Adrenal gland (tissue), 12 donors: ENCODE data around the gene HDAC4. TPM values are rescaled to one million over a fixed set of nuclear protein-coding genes. Genes with fewer than 3 reads are reported as not detected.
A peak's percentile ranks its signal among the peaks of the same experiment; 100 is the strongest.

ENCODE experiments used
- DNase-seq, 7 donors: peaks; one replicate each; pipeline ENCODE4 v3.0.0-alpha.2; 2019 to 2020
- H3K27ac ChIP-seq, 5 donors: fragments of 200-600 bp; sonication (generic) in 4 of 5; 1 replicate in 3 of 5; 2 replicates in 2 of 5; pipeline versions ENCODE4 v1.5.1 to v1.8.0; 2016 to 2020; ENCODE audit warnings: mild to moderate bottlenecking in 1 of 5
- H3K27me3 ChIP-seq: fragments of 200-600 bp; 2 replicates; pipeline ENCODE4 v1.8.0; 2021
- H3K36me3 ChIP-seq, 2 donors: fragments of 200-600 bp; replicated peaks in 1 of 2; 1 replicate in 1 of 2; 2 replicates in 1 of 2; pipeline versions ENCODE4 v1.5.1 to v1.8.0; 2018 to 2022
- H3K4me1 ChIP-seq, 2 donors: fragments of 200-600 bp; replicated peaks in 1 of 2; 1 replicate in 1 of 2; 2 replicates in 1 of 2; pipeline versions ENCODE4 v1.5.1 to v1.8.0; 2018 to 2021
- H3K4me3 ChIP-seq, 4 donors: fragments of 200-600 bp; sonication (generic) in 3 of 4; one replicate each; pipeline ENCODE4 v1.5.1; 2016 to 2018
- H3K9me3 ChIP-seq, 3 donors: fragments of 200-600 bp; sonication (generic) in 1 of 3; replicated peaks in 1 of 3; 1 replicate in 2 of 3; 2 replicates in 1 of 3; pipeline versions ENCODE4 v1.5.1 to v1.8.0; 2016 to 2021
- POLR2A ChIP-seq, 2 donors: fragments of 450-650 bp; IDR thresholded peaks; one replicate each; pipeline ENCODE4 v1.6.1; 2017; ENCODE audit warnings: antibody characterized with exemption in 2 of 2, mild to moderate bottlenecking in 2 of 2, moderate library complexity in 1 of 2
- WGBS, 4 donors: extraction: QIAGEN DNeasy Blood & Tissue Kit in 2 of 4; methylation state at CpG; one replicate each; pipeline versions ENCODE4 v1.1.5 to v1.1.7; 2013 to 2017; 5-methylcytosine and 5-hydroxymethylcytosine counted together
- intact Hi-C, 2 donors: fragments of 100-400 bp; cut with DNase I; formaldehyde crosslinking; loops; one replicate each; pipeline versions ENCODE4 v1.14.1 to v1.15.0; 2022 to 2023
- polyA plus RNA-seq, 3 donors: library from polyadenylated mRNA; stranded (reverse); fragments of 200-250 nt in 2 of 3; fragments of 350-450 nt in 1 of 3; fragmentation: Illumina TruSeq in 1 of 3; extraction: RNeasy Lipid Tissue Mini Kit (QIAGEN cat#74804) in 1 of 3; gene quantifications; one replicate each; pipeline ENCODE4 v1.2.3, GENCODE V29; 2013 to 2014
- total RNA-seq, 9 donors: library from RNA; depleted of rRNA in 4 of 9; stranded (reverse); fragments of >200 nt in 4 of 9; fragments of 120-200 nt in 1 of 9; fragmentation: NEBNext Ultra II Directional in 1 of 9; extraction: Animal tissue kit (Norgen Biotek cat#: 25700) in 1 of 9; gene quantifications; one replicate each; pipeline versions ENCODE4 v1.1.0 to v1.2.4, GENCODE V29; 2013 to 2023
- TF ChIP-seq, protein P1 (sequence below), 6 experiments: fragments of 450-650 bp in 4 of 6; fragments of 200-600 bp in 2 of 6; sonication (generic) in 1 of 6; IDR thresholded peaks; 1 replicate in 5 of 6; 2 replicates in 1 of 6; pipeline versions ENCODE4 v1.5.1 to v1.8.0; 2016 to 2021; ENCODE audit warnings: antibody characterized with exemption in 6 of 6, mild to moderate bottlenecking in 2 of 6, moderate library complexity in 1 of 6
- donor health status: healthy with polysubstance abuse.
- donor health status: Bipolar disorder and iron deficiency.
- donor health status: DM: yes; HTN: yes; CAD: no.
- donor health status: DM: no; HTN: no; CAD: no.
- donor health status: DM: no; HTN: no; CAD: no.
- donor health status: DM: yes; HTN: yes; CAD: no.

Gene HDAC4
- total and polyA plus RNA-seq, 12 donors = 8.3 to 88.9 (median 28.7) TPM

DNA sequence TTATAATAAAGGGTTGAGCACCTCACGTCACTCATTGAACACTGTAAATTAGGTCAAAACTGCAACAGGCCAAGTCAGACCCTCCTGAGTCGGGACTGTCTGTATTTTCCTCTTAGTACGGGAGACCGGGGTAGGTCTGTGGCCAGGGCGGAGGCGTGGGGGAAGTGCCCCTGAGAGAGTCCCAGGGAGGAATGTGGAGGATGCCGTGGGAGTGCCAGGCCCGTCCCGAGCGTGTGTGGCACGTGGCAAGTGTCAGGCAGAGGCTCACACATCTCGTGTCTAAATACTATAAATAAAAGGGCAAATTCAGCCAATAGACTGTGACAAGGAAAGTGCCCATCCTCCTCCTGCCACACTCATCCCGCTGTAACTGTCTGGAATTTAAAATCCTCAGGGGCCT lies 6.3 kb upstream of the HDAC4 start:
- H3K4me3 ChIP-seq = no peak overlapping the region
- intact Hi-C loops = loop anchor here in 1 of 2 donors (10.0 kb wide), 1 partner anchor 478 kb away; no protein-coding TSS in a partner anchor
- no peaks in the 10 kb centered on the region for H3K36me3 ChIP-seq
- 80 to 87% (median 83%) methylated on average over 2 to 13 of the region's 13 CpGs for WGBS, 4 donors
- no peak for TF ChIP-seq POLR2A (IDR thresholded peaks at IDR 0.05)
- TF ChIP-seq, protein P1, sequence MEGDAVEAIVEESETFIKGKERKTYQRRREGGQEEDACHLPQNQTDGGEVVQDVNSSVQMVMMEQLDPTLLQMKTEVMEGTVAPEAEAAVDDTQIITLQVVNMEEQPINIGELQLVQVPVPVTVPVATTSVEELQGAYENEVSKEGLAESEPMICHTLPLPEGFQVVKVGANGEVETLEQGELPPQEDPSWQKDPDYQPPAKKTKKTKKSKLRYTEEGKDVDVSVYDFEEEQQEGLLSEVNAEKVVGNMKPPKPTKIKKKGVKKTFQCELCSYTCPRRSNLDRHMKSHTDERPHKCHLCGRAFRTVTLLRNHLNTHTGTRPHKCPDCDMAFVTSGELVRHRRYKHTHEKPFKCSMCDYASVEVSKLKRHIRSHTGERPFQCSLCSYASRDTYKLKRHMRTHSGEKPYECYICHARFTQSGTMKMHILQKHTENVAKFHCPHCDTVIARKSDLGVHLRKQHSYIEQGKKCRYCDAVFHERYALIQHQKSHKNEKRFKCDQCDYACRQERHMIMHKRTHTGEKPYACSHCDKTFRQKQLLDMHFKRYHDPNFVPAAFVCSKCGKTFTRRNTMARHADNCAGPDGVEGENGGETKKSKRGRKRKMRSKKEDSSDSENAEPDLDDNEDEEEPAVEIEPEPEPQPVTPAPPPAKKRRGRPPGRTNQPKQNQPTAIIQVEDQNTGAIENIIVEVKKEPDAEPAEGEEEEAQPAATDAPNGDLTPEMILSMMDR (IDR thresholded peaks at IDR 0.05) = no peak
- H3K9me3 ChIP-seq = no peaks in the 10 kb centered on the region
- peak in 1 of 7 donors; percentile 46 for DNase-seq
- H3K27ac ChIP-seq = no peak overlapping the region
- H3K27me3 ChIP-seq = no peaks in the 10 kb centered on the region
- H3K4me1 ChIP-seq = peaks cover 4 to 6% of the 10 kb centered on the region in 2 donors

DNA sequence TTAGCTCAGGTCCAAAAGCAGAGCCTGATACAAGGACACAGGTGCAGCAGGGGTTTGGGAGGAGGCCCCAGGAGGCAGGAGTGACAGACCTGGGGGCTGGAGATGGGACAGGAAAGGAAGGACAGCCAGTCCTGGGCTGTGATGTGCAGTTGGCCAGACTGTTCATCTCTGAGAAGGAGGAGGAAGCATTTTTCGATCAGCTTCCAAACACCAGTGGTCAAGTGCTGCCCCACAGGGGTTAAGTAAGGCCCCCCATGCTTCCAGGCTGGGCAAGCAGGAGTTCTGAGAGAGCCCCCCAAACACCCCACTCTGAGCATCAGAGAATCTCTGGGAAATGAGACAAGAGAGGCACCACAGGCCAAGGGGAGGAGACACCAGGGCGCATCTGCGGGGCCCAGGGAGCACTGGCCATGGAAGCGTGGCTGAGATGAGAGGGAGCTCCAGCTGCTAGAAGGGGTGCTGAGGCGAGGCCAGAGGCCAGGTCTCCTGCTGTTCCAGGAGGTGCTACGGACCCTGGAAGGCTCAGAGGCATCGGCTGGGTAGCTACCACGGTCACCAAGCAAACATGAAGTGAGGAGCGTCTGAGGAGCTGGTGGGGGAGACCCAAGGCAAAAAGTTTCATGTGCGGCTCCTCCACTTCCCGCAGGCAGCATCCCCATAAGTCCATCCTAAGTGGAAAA lies 5.6 kb upstream of the HDAC4 start:
- intact Hi-C loops = loop anchor here in 1 of 2 donors (10.0 kb wide), 1 partner anchor 478 kb away; no protein-coding TSS in a partner anchor
- Histone ChIP-seq H3K4me3 (no peak overlapping the region), H3K27me3 (no peaks in the 10 kb centered on the region), H3K9me3 (no peaks in the 10 kb centered on the region), H3K27ac (no peak overlapping the region), H3K4me1 (peaks cover 8% of the 10 kb centered on the region in 2 donors), H3K36me3 (no peaks in the 10 kb centered on the region)
- TF ChIP-seq POLR2A (IDR thresholded peaks at IDR 0.05) = no peak
- TF ChIP-seq, protein P1 (IDR thresholded peaks at IDR 0.05) = no peak
- DNase-seq = peak in 1 of 7 donors; percentile 38
- 87 to 93% (median 92%) methylated on average over 11 of the region's 11 CpGs for WGBS, 4 donors

DNA sequence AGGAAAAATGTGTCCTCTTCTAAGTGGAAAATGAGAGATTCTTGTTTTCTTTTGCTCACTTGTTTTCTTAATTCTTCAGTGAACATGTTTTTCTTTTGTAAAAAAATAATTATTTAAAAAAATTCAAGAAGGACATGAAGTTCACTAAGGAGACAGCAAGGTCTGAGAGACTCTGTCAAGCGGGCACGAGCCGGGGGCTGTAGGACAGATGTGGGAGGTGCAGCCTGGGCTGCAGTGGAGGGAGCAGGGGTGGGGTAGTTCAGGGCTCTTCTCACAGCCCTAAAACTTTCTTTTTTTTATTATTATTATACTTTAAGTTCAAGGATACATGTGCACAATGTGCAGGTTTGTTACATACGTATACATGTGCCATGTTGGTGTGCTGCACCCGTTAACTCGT lies 4.3 kb upstream of the HDAC4 start:
- Histone ChIP-seq H3K27ac (no peak overlapping the region), H3K27me3 (no peaks in the 10 kb centered on the region), H3K9me3 (no peaks in the 10 kb centered on the region), H3K36me3 (no peaks in the 10 kb centered on the region), H3K4me3 (no peak overlapping the region), H3K4me1 (peaks cover 8% of the 10 kb centered on the region in 2 donors)
- WGBS, 4 donors = 74 to 91% (median 88%) methylated on average over 6 of the region's 6 CpGs
- DNase-seq = no peak
- no peak for TF ChIP-seq POLR2A (IDR thresholded peaks at IDR 0.05)
- TF ChIP-seq, protein P1 (IDR thresholded peaks at IDR 0.05) = no peak
- intact Hi-C loops = loop anchor here in 1 of 2 donors (10.0 kb wide), 1 partner anchor 480 kb away; no protein-coding TSS in a partner anchor

DNA sequence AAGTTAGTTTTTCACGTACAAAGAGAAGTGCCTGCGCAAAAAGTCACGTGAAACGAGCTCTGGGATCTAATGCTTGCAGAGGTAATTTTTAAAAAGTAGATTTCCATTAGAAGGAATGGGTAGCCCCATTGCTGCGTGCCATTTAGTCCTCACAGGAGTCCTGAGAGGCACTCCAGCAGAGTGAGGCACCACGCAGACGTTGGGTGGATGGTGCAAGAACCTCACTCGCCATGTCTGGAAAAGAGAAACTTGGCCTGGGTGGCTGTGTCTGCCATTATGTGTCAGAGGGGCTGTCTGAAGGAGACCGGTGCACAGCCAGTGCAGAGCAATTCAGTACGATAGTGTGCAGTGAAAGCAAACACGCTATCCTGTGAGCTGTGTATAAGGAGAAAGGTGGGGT lies 1.8 kb upstream of the HDAC4 start:
- intact Hi-C loops = loop anchor here in 1 of 2 donors (10.0 kb wide), 1 partner anchor 482 kb away; no protein-coding TSS in a partner anchor
- H3K36me3 ChIP-seq = no peaks in the 10 kb centered on the region
- no peak overlapping the region for H3K4me3 ChIP-seq
- TF ChIP-seq, protein P1 (IDR thresholded peaks at IDR 0.05) = no peak
- no peak for TF ChIP-seq POLR2A (IDR thresholded peaks at IDR 0.05)
- peak in 2 of 7 donors; percentile 0 to 61 for DNase-seq
- no peaks in the 10 kb centered on the region for H3K27me3 ChIP-seq
- H3K9me3 ChIP-seq = no peaks in the 10 kb centered on the region
- 93 to 98% (median 97%) methylated on average over 11 of the region's 11 CpGs for WGBS, 4 donors
- peaks cover 18 to 30% of the 10 kb centered on the region in 2 donors for H3K4me1 ChIP-seq
- no peak overlapping the region for H3K27ac ChIP-seq
